Breast epithelium (tissue), 4 donors: ENCODE measurements around the gene CES5A. TPM values are rescaled to one million over a fixed set of nuclear protein-coding genes. Genes with fewer than 3 reads are reported as not detected.
"Not testable (repeated sequence)": the region's sequence is repeated elsewhere in the genome, so short reads cannot be mapped to it uniquely, and the experiment has no call there.

Source experiments
- DNase-seq, 2 donors: peaks; one replicate each; pipeline ENCODE4 v3.0.0-alpha.2; 2019; ENCODE audit warnings: low spot score in 2 of 2
- H3K27ac ChIP-seq, 2 donors: fragments of 200-600 bp; sonication (generic) in 1 of 2; one replicate each; pipeline ENCODE4 v1.5.1; 2016 to 2019; ENCODE audit warnings: mild to moderate bottlenecking in 1 of 2
- H3K27me3 ChIP-seq, 2 donors: fragments of 200-600 bp; sonication (generic) in 1 of 2; one replicate each; pipeline versions ENCODE4 v1.5.1 to v1.6.0; 2017 to 2019; ENCODE audit warnings: control low read depth in 1 of 2, mild to moderate bottlenecking in 1 of 2
- H3K36me3 ChIP-seq: fragments of 200-600 bp; one replicate; pipeline ENCODE4 v1.5.1; 2019
- H3K4me1 ChIP-seq, 2 donors: fragments of 200-600 bp; sonication (generic); one replicate each; pipeline ENCODE4 v1.5.1; 2016 to 2019; ENCODE audit warnings: control low read depth in 1 of 2
- H3K4me3 ChIP-seq, 3 donors: fragments of 200-600 bp; sonication (generic); 1 replicate in 2 of 3; 2 replicates in 1 of 3; pipeline ENCODE4 v1.5.1; 2016 to 2019; ENCODE audit warnings: mild to moderate bottlenecking in 3 of 3, moderate library complexity in 2 of 3
- H3K9me3 ChIP-seq, 2 donors: fragments of 200-600 bp; sonication (generic) in 1 of 2; one replicate each; pipeline ENCODE4 v1.5.1; 2016 to 2019; ENCODE audit warnings: control low read depth in 1 of 2
- POLR2A ChIP-seq: fragments of 450-650 bp; IDR thresholded peaks from one replicate; pipeline ENCODE4 v1.6.1; 2016; ENCODE audit warnings: antibody characterized with exemption, mild to moderate bottlenecking, moderate library complexity
- POLR2AphosphoS5 ChIP-seq, 3 donors: sonication (generic); formaldehyde crosslinking; IDR thresholded peaks; one replicate each; pipeline ENCODE4 v1.6.1; 2017; ENCODE audit warnings: antibody characterized with exemption in 3 of 3
- intact Hi-C: fragments of 100-400 bp; cut with DNase I; formaldehyde crosslinking; loops from one replicate; pipeline ENCODE4 v1.15.1; 2023; ENCODE audit warnings: low total_unique reads
- total RNA-seq, 3 donors: library from RNA; depleted of rRNA; stranded (reverse); fragments of >200 nt; gene quantifications; one replicate each; pipeline ENCODE4 v1.1.0, GENCODE V29; 2016
- TF ChIP-seq, protein P1 (sequence below), 3 donors: fragments of 450-650 bp; IDR thresholded peaks; one replicate each; pipeline ENCODE4 v1.5.1; 2016 to 2017; ENCODE audit warnings: antibody characterized with exemption in 3 of 3, mild to moderate bottlenecking in 3 of 3, moderate library complexity in 3 of 3

Gene CES5A
- total RNA-seq, 3 donors from 2014 or later: not detected

DNA sequence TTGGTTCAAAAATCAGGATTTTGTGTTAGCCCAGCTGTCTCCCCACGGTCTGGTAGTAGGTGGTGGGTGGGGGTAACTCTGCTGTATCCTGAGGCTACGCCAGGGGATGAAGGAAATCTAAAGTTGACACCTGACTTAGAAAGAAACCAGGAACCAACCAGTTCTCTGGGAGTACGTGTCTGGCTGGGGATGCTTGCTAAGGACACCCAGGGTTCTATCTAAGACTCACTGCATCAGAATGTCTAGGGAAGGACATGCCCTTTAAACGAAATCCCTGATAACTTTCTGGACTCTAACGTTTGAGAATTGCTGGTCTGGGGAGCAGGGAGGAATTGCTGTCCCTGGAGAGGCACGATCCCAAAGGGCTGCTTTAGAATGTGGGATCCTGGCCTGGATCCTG, 39.2 kb upstream of the CES5A start:
- Histone ChIP-seq H3K27me3 (no peaks in the 10 kb centered on the region), H3K4me3 (no peak overlapping the region), H3K4me1 (no peaks in the 10 kb centered on the region), H3K9me3 (no peaks in the 10 kb centered on the region), H3K27ac (no peak overlapping the region), H3K36me3 (no peaks in the 10 kb centered on the region)
- no peak for DNase-seq
- TF ChIP-seq POLR2A (no peak), POLR2AphosphoS5 (IDR thresholded peaks at IDR 0.05) (no peak)
- TF ChIP-seq, protein P1, sequence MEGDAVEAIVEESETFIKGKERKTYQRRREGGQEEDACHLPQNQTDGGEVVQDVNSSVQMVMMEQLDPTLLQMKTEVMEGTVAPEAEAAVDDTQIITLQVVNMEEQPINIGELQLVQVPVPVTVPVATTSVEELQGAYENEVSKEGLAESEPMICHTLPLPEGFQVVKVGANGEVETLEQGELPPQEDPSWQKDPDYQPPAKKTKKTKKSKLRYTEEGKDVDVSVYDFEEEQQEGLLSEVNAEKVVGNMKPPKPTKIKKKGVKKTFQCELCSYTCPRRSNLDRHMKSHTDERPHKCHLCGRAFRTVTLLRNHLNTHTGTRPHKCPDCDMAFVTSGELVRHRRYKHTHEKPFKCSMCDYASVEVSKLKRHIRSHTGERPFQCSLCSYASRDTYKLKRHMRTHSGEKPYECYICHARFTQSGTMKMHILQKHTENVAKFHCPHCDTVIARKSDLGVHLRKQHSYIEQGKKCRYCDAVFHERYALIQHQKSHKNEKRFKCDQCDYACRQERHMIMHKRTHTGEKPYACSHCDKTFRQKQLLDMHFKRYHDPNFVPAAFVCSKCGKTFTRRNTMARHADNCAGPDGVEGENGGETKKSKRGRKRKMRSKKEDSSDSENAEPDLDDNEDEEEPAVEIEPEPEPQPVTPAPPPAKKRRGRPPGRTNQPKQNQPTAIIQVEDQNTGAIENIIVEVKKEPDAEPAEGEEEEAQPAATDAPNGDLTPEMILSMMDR (IDR thresholded peaks at IDR 0.05): no peak
- intact Hi-C loops: no loop called here

DNA sequence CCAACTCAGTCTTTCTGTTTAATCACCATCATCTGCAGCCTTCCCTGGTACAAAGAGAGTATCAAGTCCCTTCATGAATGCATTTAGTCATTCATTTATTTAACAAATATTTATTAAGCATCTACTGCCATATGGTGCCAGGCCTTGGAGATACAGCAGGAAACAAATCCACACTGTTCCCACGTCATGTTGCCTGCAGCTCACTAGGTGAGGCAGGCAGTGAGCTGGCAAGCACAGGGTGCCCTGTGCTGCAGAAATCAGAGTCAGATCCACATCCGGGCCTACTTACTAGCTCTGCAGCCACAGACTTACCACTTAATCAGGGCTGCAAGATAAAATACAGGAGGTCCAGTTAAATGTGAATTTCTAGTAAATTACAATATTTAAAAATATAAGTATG, 38.5 kb upstream of the CES5A start:
- H3K4me3 ChIP-seq: no peak overlapping the region
- no peaks in the 10 kb centered on the region for H3K9me3 ChIP-seq
- TF ChIP-seq, protein P1 (IDR thresholded peaks at IDR 0.05): no peak
- no peak for TF ChIP-seq POLR2AphosphoS5 (IDR thresholded peaks at IDR 0.05)
- no peak for TF ChIP-seq POLR2A
- H3K36me3 ChIP-seq: no peaks in the 10 kb centered on the region
- no peaks in the 10 kb centered on the region for H3K4me1 ChIP-seq
- intact Hi-C loops: no loop called here
- no peak for DNase-seq
- H3K27me3 ChIP-seq: no peaks in the 10 kb centered on the region
- no peak overlapping the region for H3K27ac ChIP-seq

DNA sequence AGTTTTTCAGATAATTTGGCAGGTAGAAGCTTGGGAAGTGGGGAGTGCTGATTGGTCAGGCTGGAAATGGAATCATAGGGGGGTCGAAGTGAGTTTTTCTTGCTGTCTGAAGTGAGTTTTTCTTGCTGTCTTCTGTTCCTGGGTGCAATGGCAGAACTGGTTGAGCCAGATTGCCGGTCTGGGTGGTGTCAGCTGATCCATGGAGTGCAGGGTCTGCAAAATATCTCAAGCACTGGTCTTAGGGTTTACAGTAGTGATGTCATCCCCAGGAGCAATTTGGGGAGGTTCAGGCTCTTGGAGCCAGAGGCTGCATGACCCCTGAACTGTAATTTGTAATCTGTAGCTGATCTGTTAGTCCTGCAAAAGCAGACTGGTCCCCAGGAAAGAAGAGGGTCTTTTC, 37.9 kb upstream of the CES5A start:
- H3K27ac ChIP-seq, H3K4me1 ChIP-seq, H3K9me3 ChIP-seq, H3K27me3 ChIP-seq, H3K4me3 ChIP-seq, DNase-seq, intact Hi-C loops, H3K36me3 ChIP-seq: not testable (repeated sequence)

DNA sequence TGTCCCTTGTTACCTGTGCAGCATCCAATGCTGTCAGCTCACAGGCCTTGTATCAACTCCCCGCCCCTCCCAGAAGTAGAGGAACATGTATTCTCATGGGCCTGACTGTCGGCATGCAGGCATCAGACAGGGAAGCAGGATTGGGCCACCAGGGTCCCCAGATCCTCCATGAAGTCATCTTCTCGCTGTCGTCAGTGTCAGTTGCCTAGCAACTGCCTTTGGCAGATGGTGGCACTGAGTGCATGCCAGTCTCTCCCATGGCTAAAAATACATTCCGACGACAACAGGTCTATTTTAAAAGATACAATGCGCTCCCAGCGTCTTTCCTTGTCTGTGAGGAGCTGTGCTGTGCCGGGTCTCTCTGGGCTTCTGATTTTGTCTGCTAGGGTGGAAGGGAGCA, 36.8 kb upstream of the CES5A start:
- intact Hi-C loops: no loop called here
- H3K27me3 ChIP-seq: no peaks in the 10 kb centered on the region
- no peaks in the 10 kb centered on the region for H3K9me3 ChIP-seq
- no peaks in the 10 kb centered on the region for H3K4me1 ChIP-seq
- TF ChIP-seq POLR2AphosphoS5 (IDR thresholded peaks at IDR 0.05) (no peak), POLR2A (no peak)
- TF ChIP-seq, protein P1 (IDR thresholded peaks at IDR 0.05): no peak
- H3K36me3 ChIP-seq: no peaks in the 10 kb centered on the region
- no peak for DNase-seq
- H3K27ac ChIP-seq: no peak overlapping the region
- H3K4me3 ChIP-seq: no peak overlapping the region

DNA sequence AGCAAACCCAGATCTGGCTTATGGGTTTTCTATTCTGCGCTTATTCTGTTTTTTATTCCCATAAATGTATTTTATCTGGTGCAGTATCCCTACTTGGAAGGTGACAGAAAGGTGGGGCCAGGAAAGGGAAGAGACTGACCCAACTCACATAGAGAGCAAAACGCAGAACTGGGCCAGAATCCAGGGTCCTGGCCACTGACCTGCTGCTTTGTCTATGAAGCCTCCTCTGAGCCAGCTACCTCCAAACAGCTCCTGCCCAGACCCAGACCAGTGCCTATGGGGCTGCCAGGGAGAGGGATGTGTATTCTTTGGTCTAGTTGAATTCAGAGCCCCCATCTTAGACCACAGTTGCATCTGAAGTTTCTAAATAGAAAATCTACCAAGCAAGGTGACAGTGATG, 36.4 kb upstream of the CES5A start:
- no peaks in the 10 kb centered on the region for H3K4me1 ChIP-seq
- intact Hi-C loops: no loop called here
- H3K9me3 ChIP-seq: no peaks in the 10 kb centered on the region
- H3K36me3 ChIP-seq: no peaks in the 10 kb centered on the region
- no peak overlapping the region for H3K4me3 ChIP-seq
- TF ChIP-seq, protein P1 (IDR thresholded peaks at IDR 0.05): no peak
- TF ChIP-seq POLR2AphosphoS5 (IDR thresholded peaks at IDR 0.05) (no peak), POLR2A (no peak)
- no peak for DNase-seq
- no peak overlapping the region for H3K27ac ChIP-seq
- H3K27me3 ChIP-seq: no peaks in the 10 kb centered on the region

DNA sequence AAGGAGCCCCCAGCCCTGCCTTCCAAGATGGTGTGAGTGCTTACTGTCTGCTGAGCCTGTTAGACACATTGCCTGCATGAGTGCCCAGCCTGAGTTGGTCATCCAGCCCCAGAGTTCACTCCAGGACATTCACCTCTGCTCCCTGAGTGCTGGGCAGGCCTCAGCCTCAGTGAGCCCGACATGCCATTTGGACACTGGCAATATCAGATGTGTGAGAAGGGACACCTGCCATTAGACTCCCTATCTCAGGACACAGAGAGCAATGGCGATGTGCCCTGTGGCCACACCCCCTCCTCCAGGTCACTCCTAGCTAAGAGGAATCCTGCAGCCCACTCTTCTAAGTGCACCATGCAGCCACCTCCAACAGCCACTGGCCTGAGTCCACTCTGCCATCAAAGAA, 34.7 kb upstream of the CES5A start:
- Histone ChIP-seq H3K36me3 (no peaks in the 10 kb centered on the region), H3K4me3 (no peak overlapping the region), H3K27ac (no peak overlapping the region), H3K9me3 (no peaks in the 10 kb centered on the region), H3K27me3 (no peaks in the 10 kb centered on the region), H3K4me1 (no peaks in the 10 kb centered on the region)
- no peak for DNase-seq
- intact Hi-C loops: no loop called here
- TF ChIP-seq POLR2AphosphoS5 (IDR thresholded peaks at IDR 0.05): no peak
- TF ChIP-seq, protein P1 (IDR thresholded peaks at IDR 0.05): no peak
- TF ChIP-seq POLR2A: no peak
